NB4 (cell line): ENCODE results near the gene ZNF771.

Source experiments
- CTCF ChIP-seq: IDR thresholded peaks from one replicate; pipeline ENCODE4 v1.5.1; 2012; ENCODE audit warnings: low read depth, low read length
- MAX ChIP-seq: IDR thresholded peaks from 2 replicates; pipeline ENCODE4 v1.6.1; 2011; ENCODE audit warnings: low read depth, low read length
- POLR2A ChIP-seq: IDR thresholded peaks from 2 replicates; pipeline ENCODE4 v1.6.1; 2011; ENCODE audit warnings: mild to moderate bottlenecking; ENCODE audit not compliant: insufficient read length; ENCODE audit errors: extremely low read depth

GRCh38 chr16:30434852-30435251 lies 27.4 kb downstream of the ZNF771 start:
- TF ChIP-seq CTCF = no peak
- TF ChIP-seq POLR2A = no peak
- no peak for TF ChIP-seq MAX
